ENCODE measurements around the gene ZMAT2. TPM values are rescaled to one million over a fixed set of nuclear protein-coding genes. Genes with fewer than 3 reads are reported as not detected.
A peak's percentile ranks its signal among the peaks of the same experiment; 100 is the strongest.
"Not testable (repeated sequence)": the region's sequence is repeated elsewhere in the genome, so short reads cannot be mapped to it uniquely, and the experiment has no call there.

ZMAT2 gene
- total RNA-seq, 1 experiment from 2014 or later = 75.9 TPM

GRCh38 chr5:140711794-140712193 lies 11.5 kb downstream of the ZMAT2 start:
- CTCF ChIA-PET = interaction anchor here (1.1 to 1.7 kb wide), 2 partner anchors 8 to 135 kb away, joined by 3 to 25 read pairs; no protein-coding TSS in a partner anchor
- peaks cover 12% of the 10 kb centered on the region for H3K27me3 Mint-ChIP-seq (ENCODE audit: unreplicated experiment)
- intact Hi-C loops (cut with micrococcal nuclease; ENCODE audit: unreplicated experiment) = loop anchor here (5.0 to 10.0 kb wide), 3 partner anchors 157 to 853 kb away; partner anchors contain the start of gene SRA1
- H3K4me1 Mint-ChIP-seq (ENCODE audit: low read depth, unreplicated experiment) = peaks cover 32% of the 10 kb centered on the region
- no peaks in the 10 kb centered on the region for H3K9me3 Mint-ChIP-seq (ENCODE audit: low read depth, unreplicated experiment)
- H3K36me3 Mint-ChIP-seq (ENCODE audit: insufficient read depth, unreplicated experiment) = peaks cover 46% of the 10 kb centered on the region
- BruUV-seq (replicated peaks) = no TSS peak
- TF ChIP-seq CTCF (IDR thresholded peaks at IDR 0.05; ENCODE audit: unreplicated experiment) = no peak
- peak overlapping the region; percentile 100 for H3K27ac Mint-ChIP-seq (ENCODE audit: unreplicated experiment)
- H3K4me3 Mint-ChIP-seq (ENCODE audit: low read depth, unreplicated experiment) = peak overlapping the region; percentile 99
- no peak for DNase-seq

- TF ChIP-seq CTCF (IDR thresholded peaks at IDR 0.05; ENCODE audit: unreplicated experiment) = no peak
- no peak for DNase-seq
- no peak overlapping the region for H3K4me3 Mint-ChIP-seq (ENCODE audit: low read depth, unreplicated experiment)
- intact Hi-C loops (cut with micrococcal nuclease; ENCODE audit: unreplicated experiment) = loop anchor here (5.0 to 10.0 kb wide), 3 partner anchors 159 to 851 kb away; partner anchors contain the start of gene SRA1
- CTCF ChIA-PET = no interaction called here
- peaks cover 42% of the 10 kb centered on the region for H3K36me3 Mint-ChIP-seq (ENCODE audit: insufficient read depth, unreplicated experiment)
- H3K4me1 Mint-ChIP-seq (ENCODE audit: low read depth, unreplicated experiment) = peaks cover 40% of the 10 kb centered on the region
- BruUV-seq (replicated peaks) = no TSS peak
- no peaks in the 10 kb centered on the region for H3K9me3 Mint-ChIP-seq (ENCODE audit: low read depth, unreplicated experiment)
- no peak overlapping the region for H3K27ac Mint-ChIP-seq (ENCODE audit: unreplicated experiment)
- peaks cover 12% of the 10 kb centered on the region for H3K27me3 Mint-ChIP-seq (ENCODE audit: unreplicated experiment)
These were observed 13.4 kb downstream of the ZMAT2 start for GRCh38 chr5:140713562-140714094.

GRCh38 chr5:140716238-140716637 lies 16.0 kb downstream of the ZMAT2 start:
- H3K9me3 Mint-ChIP-seq (ENCODE audit: low read depth, unreplicated experiment); H3K27ac Mint-ChIP-seq (ENCODE audit: unreplicated experiment); BruUV-seq (replicated peaks); H3K4me3 Mint-ChIP-seq (ENCODE audit: low read depth, unreplicated experiment); H3K27me3 Mint-ChIP-seq (ENCODE audit: unreplicated experiment); DNase-seq; CTCF ChIA-PET: not testable (repeated sequence)
- peaks cover 33% of the 10 kb centered on the region for H3K36me3 Mint-ChIP-seq (ENCODE audit: insufficient read depth, unreplicated experiment)
- intact Hi-C loops (cut with micrococcal nuclease; ENCODE audit: unreplicated experiment) = loop anchor here (5.0 to 10.0 kb wide), 3 partner anchors 161 to 849 kb away; partner anchors contain the start of gene SRA1
- peaks cover 33% of the 10 kb centered on the region for H3K4me1 Mint-ChIP-seq (ENCODE audit: low read depth, unreplicated experiment)

- CTCF ChIA-PET = interaction anchor here (0.6 to 2.3 kb wide), 13 partner anchors 7 to 901 kb away, joined by 3 to 25 read pairs (median 4); partner anchors contain the start of genes DIAPH1, EIF4EBP3, HARS1 and HARS2
- Mint-ChIP-seq H3K4me3 (ENCODE audit: low read depth, unreplicated experiment) (peak overlapping the region; percentile 84), H3K36me3 (ENCODE audit: insufficient read depth, unreplicated experiment) (peaks cover 24% of the 10 kb centered on the region), H3K27me3 (ENCODE audit: unreplicated experiment) (no peaks in the 10 kb centered on the region), H3K9me3 (ENCODE audit: low read depth, unreplicated experiment) (no peaks in the 10 kb centered on the region), H3K4me1 (ENCODE audit: low read depth, unreplicated experiment) (peaks cover 27% of the 10 kb centered on the region), H3K27ac (ENCODE audit: unreplicated experiment) (peak overlapping the region; percentile 99)
- intact Hi-C loops (cut with micrococcal nuclease; ENCODE audit: unreplicated experiment) = loop anchor here (2.0 to 10.0 kb wide), 4 partner anchors 53 to 847 kb away; partner anchors contain the start of genes SRA1 and WDR55
- DNase-seq = no peak
- TF ChIP-seq CTCF (IDR thresholded peaks at IDR 0.05; ENCODE audit: unreplicated experiment) = no peak
- BruUV-seq (replicated peaks) = TSS peak; percentile 89
These were observed 18.0 kb downstream of the ZMAT2 start for GRCh38 chr5:140718266-140718592.

- not testable (repeated sequence) for H3K9me3 Mint-ChIP-seq (ENCODE audit: low read depth, unreplicated experiment); BruUV-seq (replicated peaks); DNase-seq; H3K27me3 Mint-ChIP-seq (ENCODE audit: unreplicated experiment); H3K27ac Mint-ChIP-seq (ENCODE audit: unreplicated experiment)
- intact Hi-C loops (cut with micrococcal nuclease; ENCODE audit: unreplicated experiment) = loop anchor here (1.0 to 10.0 kb wide), 3 partner anchors 20 to 358 kb away; partner anchors contain the start of genes SLC4A9 and ZMAT2
- peak overlapping the region; percentile 84 for H3K4me3 Mint-ChIP-seq (ENCODE audit: low read depth, unreplicated experiment)
- CTCF ChIA-PET = interaction anchor here (0.7 to 2.3 kb wide), 4 partner anchors 10 to 374 kb away, joined by 3 to 25 read pairs (median 4); partner anchors contain the start of gene HBEGF
- H3K4me1 Mint-ChIP-seq (ENCODE audit: low read depth, unreplicated experiment) = peaks cover 31% of the 10 kb centered on the region
- H3K36me3 Mint-ChIP-seq (ENCODE audit: insufficient read depth, unreplicated experiment) = peaks cover 30% of the 10 kb centered on the region
These were observed 20.5 kb downstream of the ZMAT2 start for GRCh38 chr5:140720738-140721137.

- BruUV-seq (replicated peaks); CTCF ChIA-PET; DNase-seq; H3K4me3 Mint-ChIP-seq (ENCODE audit: low read depth, unreplicated experiment); H3K27me3 Mint-ChIP-seq (ENCODE audit: unreplicated experiment); H3K9me3 Mint-ChIP-seq (ENCODE audit: low read depth, unreplicated experiment); H3K27ac Mint-ChIP-seq (ENCODE audit: unreplicated experiment): not testable (repeated sequence)
- Mint-ChIP-seq H3K4me1 (ENCODE audit: low read depth, unreplicated experiment) (peaks cover 35% of the 10 kb centered on the region), H3K36me3 (ENCODE audit: insufficient read depth, unreplicated experiment) (peaks cover 36% of the 10 kb centered on the region)
- intact Hi-C loops (cut with micrococcal nuclease; ENCODE audit: unreplicated experiment) = loop anchor here (5.0 to 10.0 kb wide), 2 partner anchors 147 to 359 kb away; partner anchors contain the start of gene SLC4A9
These were observed 21.1 kb downstream of the ZMAT2 start for GRCh38 chr5:140721395-140721794.

Data from Calu3 (cell line).